Body of pancreas (tissue), 4 donors: Measurements from ENCODE around the gene TEX38. TPM values are rescaled to one million over a fixed set of nuclear protein-coding genes. Genes with fewer than 3 reads are reported as not detected.

Experiments
- ATAC-seq: fragments of 150-250 bp; one replicate; pipeline ENCODE4 v1.9.1; 2016
- DNase-seq, 4 donors: peaks; one replicate each; pipeline ENCODE4 v3.0.0-alpha.2; 2019
- H3K27ac ChIP-seq, 4 donors: fragments of 200-600 bp; sonication (generic); 1 replicate in 3 of 4; 2 replicates in 1 of 4; pipeline versions ENCODE4 v1.5.1 to v1.6.1; 2016 to 2019; ENCODE audit warnings: mild to moderate bottlenecking in 1 of 4, mixed read lengths in 1 of 4, moderate library complexity in 1 of 4
- H3K27me3 ChIP-seq, 2 donors: fragments of 200-600 bp; sonication (generic); one replicate each; pipeline ENCODE4 v1.6.0; 2016; ENCODE audit warnings: mild to moderate bottlenecking in 1 of 2
- H3K36me3 ChIP-seq, 2 donors: fragments of 200-600 bp; sonication (generic); replicated peaks in 1 of 2; 2 replicates each; pipeline ENCODE4 v1.5.1; 2016; ENCODE audit warnings: low read depth in 2 of 2; ENCODE audit not compliant: insufficient read depth in 1 of 2
- H3K4me1 ChIP-seq: fragments of 200-600 bp; sonication (generic); one replicate; pipeline ENCODE4 v1.6.0; 2016
- H3K4me3 ChIP-seq, 2 donors: fragments of 200-600 bp; sonication (generic); 1 replicate in 1 of 2; 2 replicates in 1 of 2; pipeline ENCODE4 v1.5.1; 2016 to 2019
- H3K9me3 ChIP-seq, 3 donors: fragments of 200-600 bp; sonication (generic); 1 replicate in 2 of 3; 2 replicates in 1 of 3; pipeline ENCODE4 v1.5.1; 2016
- CTCF ChIP-seq, 7 experiments: fragments of 450-650 bp in 4 of 7; fragments of 200-600 bp in 3 of 7; sonication (generic) in 3 of 7; IDR thresholded peaks; one replicate each; pipeline ENCODE4 v1.5.1; 2016 to 2019; ENCODE audit warnings: antibody characterized with exemption in 7 of 7
- POLR2A ChIP-seq, 3 donors: fragments of 450-650 bp; IDR thresholded peaks; one replicate each; pipeline ENCODE4 v1.6.1; 2016; ENCODE audit warnings: antibody characterized with exemption in 3 of 3, mild to moderate bottlenecking in 2 of 3
- WGBS, 2 donors: methylation state at CpG; one replicate each; pipeline ENCODE4 v1.1.5; 2017; 5-methylcytosine and 5-hydroxymethylcytosine counted together
- intact Hi-C: fragments of 100-400 bp; cut with DNase I; formaldehyde crosslinking; loops from one replicate; pipeline ENCODE4 v1.15.1; 2023
- total RNA-seq, 2 donors: library from RNA; depleted of rRNA; stranded (reverse); fragments of >200 nt; gene quantifications; one replicate each; pipeline ENCODE4 v1.1.0, GENCODE V29; 2016

Gene TEX38
- total RNA-seq, 2 donors from 2014 or later: not detected

- intact Hi-C loops: no loop called here
- Histone ChIP-seq H3K4me3 (no peak overlapping the region), H3K27ac (no peak overlapping the region), H3K36me3 (peaks cover 8 to 37% of the 10 kb centered on the region in 2 donors), H3K27me3 (no peaks in the 10 kb centered on the region), H3K9me3 (no peaks in the 10 kb centered on the region), H3K4me1 (no peaks in the 10 kb centered on the region)
- DNase-seq (no peak), ATAC-seq (no peak)
- TF ChIP-seq CTCF (IDR thresholded peaks at IDR 0.05): no peak
- no peak for TF ChIP-seq POLR2A (IDR thresholded peaks at IDR 0.05)
- 39 to 68% methylated on average over 1 of the region's 1 CpG for WGBS, 2 donors
Measured at GRCh38 chr1:46681333-46682034, 9.8 kb downstream of the TEX38 start.

- H3K27me3 ChIP-seq: no peaks in the 10 kb centered on the region
- H3K36me3 ChIP-seq: peaks cover 8 to 37% of the 10 kb centered on the region in 2 donors
- no peaks in the 10 kb centered on the region for H3K9me3 ChIP-seq
- no peak overlapping the region for H3K27ac ChIP-seq
- DNase-seq (no peak), ATAC-seq (no peak)
- peaks cover 4% of the 10 kb centered on the region for H3K4me1 ChIP-seq
- whole genome bisulfite sequencing, 2 donors: 10 to 13% methylated on average over 1 of the region's 1 CpG
- TF ChIP-seq POLR2A (IDR thresholded peaks at IDR 0.05): no peak
- TF ChIP-seq CTCF (IDR thresholded peaks at IDR 0.05): no peak
- no peak overlapping the region for H3K4me3 ChIP-seq
- intact Hi-C loops: no loop called here
Measured at GRCh38 chr1:46682064-46682463, 10.4 kb downstream of the TEX38 start.

GRCh38 chr1:46684670-46685069 lies 13.0 kb downstream of the TEX38 start:
- Histone ChIP-seq H3K4me1 (peaks cover 26% of the 10 kb centered on the region), H3K27me3 (no peaks in the 10 kb centered on the region), H3K9me3 (no peaks in the 10 kb centered on the region), H3K4me3 (no peak overlapping the region), H3K27ac (no peak overlapping the region), H3K36me3 (peaks cover 8 to 39% of the 10 kb centered on the region in 2 donors)
- no peak for DNase-seq
- WGBS, 2 donors: 94 to 96% methylated on average over 2 of the region's 2 CpGs
- TF ChIP-seq CTCF (IDR thresholded peaks at IDR 0.05) (no peak), POLR2A (IDR thresholded peaks at IDR 0.05) (no peak)
- intact Hi-C loops: no loop called here
- no peak for ATAC-seq

- intact Hi-C loops: no loop called here
- no peak overlapping the region for H3K27ac ChIP-seq
- WGBS, 2 donors: 8 to 21% methylated on average over 1 of the region's 1 CpG
- no peaks in the 10 kb centered on the region for H3K9me3 ChIP-seq
- DNase-seq (no peak), ATAC-seq (no peak)
- peaks cover 3 to 45% of the 10 kb centered on the region in 2 donors for H3K36me3 ChIP-seq
- peaks cover 32% of the 10 kb centered on the region for H3K4me1 ChIP-seq
- no peak overlapping the region for H3K4me3 ChIP-seq
- no peaks in the 10 kb centered on the region for H3K27me3 ChIP-seq
- TF ChIP-seq POLR2A (IDR thresholded peaks at IDR 0.05): no peak
- no peak for TF ChIP-seq CTCF (IDR thresholded peaks at IDR 0.05)
Measured at GRCh38 chr1:46686255-46686654, 14.6 kb downstream of the TEX38 start.
